Choroid plexus epithelial cell (primary cell): ENCODE data around the gene GALNS.
"Not testable (repeated sequence)": the region's sequence is repeated elsewhere in the genome, so short reads cannot be mapped to it uniquely, and the experiment has no call there.

Source experiments
- DNase-seq: peaks from one replicate; pipeline ENCODE4 v3.0.0-alpha.2; 2010; ENCODE audit warnings: low read depth
- H3K4me3 ChIP-seq: 2 replicates; pipeline ENCODE4 v1.5.1; 2011; ENCODE audit warnings: low read depth, mild to moderate bottlenecking, control low read depth, low read length, moderate library complexity
- TF ChIP-seq, protein P1 (sequence below): conservative IDR thresholded peaks from 2 replicates; pipeline ENCODE4 v1.5.1; 2011; ENCODE audit warnings: low read depth, mild to moderate bottlenecking, control low read depth, inconsistent platforms, low read length, moderate library complexity

The GALNS gene

DNA sequence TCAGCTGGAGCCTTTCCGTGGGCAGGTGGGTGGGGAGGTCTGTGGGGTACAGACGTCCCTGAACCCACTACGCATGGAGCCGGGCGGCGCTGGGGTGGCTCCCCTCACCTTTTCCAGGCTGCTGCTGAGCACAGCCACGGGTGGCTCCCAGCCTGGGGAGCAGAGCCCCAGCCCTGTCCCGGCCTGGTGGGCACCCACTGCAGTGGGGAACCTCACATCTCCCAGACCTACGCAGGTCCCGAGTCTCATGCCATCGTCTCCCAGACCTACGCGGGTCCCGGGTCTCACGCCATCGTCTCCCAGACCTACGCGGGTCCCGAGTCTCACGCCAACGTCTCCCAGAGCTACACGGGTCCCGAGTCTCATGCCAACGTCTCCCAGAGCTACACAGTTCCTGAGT lies 28.0 kb downstream of the GALNS start:
- TF ChIP-seq, protein P1, sequence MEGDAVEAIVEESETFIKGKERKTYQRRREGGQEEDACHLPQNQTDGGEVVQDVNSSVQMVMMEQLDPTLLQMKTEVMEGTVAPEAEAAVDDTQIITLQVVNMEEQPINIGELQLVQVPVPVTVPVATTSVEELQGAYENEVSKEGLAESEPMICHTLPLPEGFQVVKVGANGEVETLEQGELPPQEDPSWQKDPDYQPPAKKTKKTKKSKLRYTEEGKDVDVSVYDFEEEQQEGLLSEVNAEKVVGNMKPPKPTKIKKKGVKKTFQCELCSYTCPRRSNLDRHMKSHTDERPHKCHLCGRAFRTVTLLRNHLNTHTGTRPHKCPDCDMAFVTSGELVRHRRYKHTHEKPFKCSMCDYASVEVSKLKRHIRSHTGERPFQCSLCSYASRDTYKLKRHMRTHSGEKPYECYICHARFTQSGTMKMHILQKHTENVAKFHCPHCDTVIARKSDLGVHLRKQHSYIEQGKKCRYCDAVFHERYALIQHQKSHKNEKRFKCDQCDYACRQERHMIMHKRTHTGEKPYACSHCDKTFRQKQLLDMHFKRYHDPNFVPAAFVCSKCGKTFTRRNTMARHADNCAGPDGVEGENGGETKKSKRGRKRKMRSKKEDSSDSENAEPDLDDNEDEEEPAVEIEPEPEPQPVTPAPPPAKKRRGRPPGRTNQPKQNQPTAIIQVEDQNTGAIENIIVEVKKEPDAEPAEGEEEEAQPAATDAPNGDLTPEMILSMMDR, result no peak
- H3K4me3 ChIP-seq, result no peak overlapping the region
- no peak for DNase-seq

GRCh38 chr16:88827727-88828126 lies 29.0 kb downstream of the GALNS start:
- no peak overlapping the region for H3K4me3 ChIP-seq
- TF ChIP-seq, protein P1, result no peak
- DNase-seq, result no peak

DNA sequence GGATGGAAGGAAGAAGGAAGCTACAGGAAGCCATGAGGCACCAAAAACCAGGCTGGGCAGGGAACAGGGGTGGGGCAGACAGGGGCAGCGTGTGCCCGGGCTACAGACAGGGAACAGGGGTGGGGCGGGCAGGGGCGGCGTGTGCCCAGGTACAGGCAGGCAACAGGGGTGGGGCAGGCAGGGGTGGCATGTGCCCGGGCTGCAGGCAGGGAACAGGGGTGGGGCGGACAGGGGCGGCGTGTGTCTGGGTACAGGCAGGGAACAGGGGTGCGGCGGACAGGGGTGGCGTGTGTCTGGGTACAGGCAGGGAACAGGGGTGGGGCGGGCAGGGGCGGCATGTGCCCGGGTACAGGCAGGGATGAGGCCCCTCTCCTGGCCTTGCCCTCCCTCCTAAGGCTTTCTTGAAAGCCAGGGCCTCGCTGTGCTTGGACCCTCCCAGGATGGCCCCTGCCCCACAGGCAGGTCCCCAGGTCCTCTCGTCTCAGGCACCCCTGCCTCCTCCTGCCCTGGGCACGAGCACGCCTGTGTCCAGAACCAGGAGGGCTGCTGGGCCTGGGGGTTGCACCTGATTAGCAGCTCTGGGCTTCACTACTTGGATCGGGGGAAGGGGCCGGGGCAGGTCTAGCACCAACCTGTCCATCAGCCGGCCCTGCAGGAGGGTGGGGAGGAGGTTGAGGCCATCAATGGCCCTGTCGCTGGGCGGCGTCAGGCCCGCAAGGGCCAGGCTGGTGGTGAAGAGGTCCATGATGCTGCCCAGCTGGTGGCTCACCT lies 30.5 kb downstream of the GALNS start:
- TF ChIP-seq, protein P1, result no peak
- DNase-seq, result no peak
- H3K4me3 ChIP-seq, result no peak overlapping the region

DNA sequence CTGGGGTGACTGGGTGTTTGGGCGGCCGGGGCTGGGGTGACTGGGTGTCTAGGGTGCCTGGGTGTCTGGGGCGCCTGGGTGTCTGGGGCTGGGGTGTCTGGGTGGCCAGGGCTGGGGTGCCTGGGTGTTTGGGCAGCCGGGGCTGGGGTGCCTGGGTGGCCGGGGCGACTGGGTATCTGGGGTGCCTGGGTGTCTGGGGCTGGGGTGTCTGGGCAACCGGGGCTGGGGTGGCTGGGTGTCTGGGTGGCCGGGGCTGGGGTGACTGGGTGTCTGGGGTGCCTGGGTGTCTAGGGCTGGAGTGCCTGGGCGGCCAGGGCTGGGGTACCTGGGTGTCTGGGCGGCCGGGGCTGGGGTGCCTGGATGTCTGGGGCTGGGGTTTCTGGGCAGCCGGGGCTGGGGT lies 31.6 kb downstream of the GALNS start:
- H3K4me3 ChIP-seq, result no peak overlapping the region
- TF ChIP-seq, protein P1, result no peak
- DNase-seq, result no peak

- no peak for DNase-seq
- TF ChIP-seq, protein P1, result no peak
- H3K4me3 ChIP-seq, result no peak overlapping the region
Observed at GRCh38 chr16:88824256-88825077, 32.3 kb downstream of the GALNS start.

- not testable (repeated sequence) for DNase-seq, H3K4me3 ChIP-seq
Observed at GRCh38 chr16:88823646-88824045, 33.1 kb downstream of the GALNS start.

DNA sequence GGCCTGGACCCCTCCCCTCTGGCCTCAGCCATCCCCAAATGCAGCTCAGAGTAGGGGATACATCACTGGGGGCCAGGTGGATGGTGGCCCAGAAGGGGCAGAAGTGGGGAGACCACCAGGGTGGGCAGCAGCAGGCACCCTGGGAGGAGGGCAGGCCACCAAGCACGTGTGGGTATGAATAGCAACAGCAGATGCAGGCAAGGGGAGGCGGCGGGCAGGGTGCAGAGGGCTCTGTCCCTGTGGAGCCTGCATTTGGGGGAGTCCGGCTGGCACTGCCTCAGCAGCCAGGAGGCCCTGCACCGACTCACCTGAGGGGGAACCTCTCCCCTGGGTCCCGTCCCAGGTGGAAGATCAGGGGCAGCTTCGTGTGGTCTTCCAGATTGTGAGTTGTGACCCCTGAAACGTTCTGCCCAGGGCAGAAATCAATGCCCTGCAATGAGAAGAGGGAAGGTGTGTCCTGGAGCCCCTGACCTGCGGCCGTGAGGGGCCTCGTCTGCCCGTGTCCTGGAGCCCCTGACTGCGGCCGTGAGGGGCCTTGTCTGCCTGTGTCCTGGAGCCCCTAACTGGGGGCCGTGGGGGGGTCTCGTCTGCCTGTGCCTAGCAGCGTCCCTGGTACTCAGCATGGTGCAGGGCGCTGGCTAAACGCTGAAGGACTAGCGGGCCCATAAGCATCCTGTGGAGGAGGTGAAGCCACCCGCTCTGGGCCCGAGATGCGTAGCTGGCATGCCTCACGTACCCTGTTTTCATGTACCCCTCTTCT lies 34.3 kb downstream of the GALNS start:
- H3K4me3 ChIP-seq, result no peak overlapping the region
- TF ChIP-seq, protein P1, result no peak
- DNase-seq, result no peak
